Measurements from ENCODE around the gene PRICKLE1. TPM values are rescaled to one million over a fixed set of nuclear protein-coding genes. Genes with fewer than 3 reads are reported as not detected.

PRICKLE1 gene
- total and polyA plus RNA-seq, 2 donors (not counting 1 experiment from before 2014, with no cell fraction given), result 6.3 to 21.6 TPM

DNA sequence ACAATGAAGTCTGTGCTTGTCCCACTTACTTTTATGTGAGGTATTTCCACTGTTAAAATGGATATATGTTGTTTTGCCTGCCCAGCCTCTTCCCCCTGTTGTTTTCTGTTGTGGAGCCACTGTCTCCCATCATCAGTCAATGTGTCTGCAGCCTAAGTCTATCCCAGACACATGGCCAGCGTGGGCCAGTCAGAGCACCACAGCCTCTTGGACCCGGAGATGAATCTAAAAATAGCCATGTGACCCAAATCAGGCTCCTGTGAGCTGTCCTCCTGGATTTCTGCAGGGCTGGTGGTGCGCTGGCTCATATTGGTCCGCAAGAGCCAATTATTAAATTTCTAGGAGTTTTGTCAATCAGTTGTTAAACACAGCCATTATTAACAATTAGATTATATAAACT is 44.0 kb upstream of the PRICKLE1 start:
- Histone ChIP-seq H3K4me2 (replicated peaks; ENCODE audit: low read depth, low read length, poor library complexity, severe bottlenecking) (no peak overlapping the region), H3K4me1 (ENCODE audit: control insufficient read depth in 2 of 2, insufficient read depth in 2 of 2, low read length in 2 of 2) (no peaks in the 10 kb centered on the region), H4K20me1 (ENCODE audit: control insufficient read depth, insufficient read depth, low read length, poor library complexity, severe bottlenecking) (no peaks in the 10 kb centered on the region), H3K4me3 (ENCODE audit: control extremely low read depth in 1 of 5, extremely low read depth in 1 of 5, insufficient read depth in 1 of 5, low read depth in 2 of 5, low read length in 4 of 5) (no peak overlapping the region), H3K27ac (ENCODE audit: low read length in 2 of 2) (no peak overlapping the region), H3K27me3 (replicated peaks in 1 of 4; ENCODE audit: control extremely low read depth in 1 of 4, control insufficient read depth in 3 of 4, insufficient read depth in 4 of 4, low read length in 3 of 4) (no peaks in the 10 kb centered on the region), H3K36me3 (replicated peaks in 1 of 2; ENCODE audit: control extremely low read depth in 1 of 2, control insufficient read depth in 1 of 2, extremely low read depth in 1 of 2, insufficient read depth in 2 of 2, low read length in 1 of 2) (no peaks in the 10 kb centered on the region), H3K79me2 (ENCODE audit: control insufficient read depth, insufficient read depth, low read length) (no peaks in the 10 kb centered on the region), H3K9me3 (ENCODE audit: control extremely low read depth in 1 of 3, control insufficient read depth in 2 of 3, insufficient read depth in 1 of 3, low read length in 2 of 3) (no peaks in the 10 kb centered on the region), H2AFZ (ENCODE audit: insufficient read depth, low read depth, low read length, poor library complexity, severe bottlenecking) (no peak overlapping the region), H3K9ac (ENCODE audit: low read length) (no peak overlapping the region)
- no peak for ATAC-seq (ENCODE audit: low read depth)
- ChIA-PET POLR2A (no interaction called here), CTCF (no interaction called here)
- TF ChIP-seq EZH2 (IDR thresholded peaks at IDR 0.05; ENCODE audit: borderline replicate concordance, insufficient read depth, low read depth, low read length, poor library complexity, severe bottlenecking) (no peak), CTCF (IDR thresholded peaks at IDR 0.05) (no peak)
- Mint-ChIP-seq H3K27ac (no peak overlapping the region), H3K4me3 (no peak overlapping the region), H3K9me3 (ENCODE audit: insufficient read depth) (no peaks in the 10 kb centered on the region), H3K4me1 (no peaks in the 10 kb centered on the region), H3K27me3 (peaks cover 6% of the 10 kb centered on the region)
- intact Hi-C loops (cut with micrococcal nuclease), result no loop called here
- DNase-seq, result no peak
- WGBS (ENCODE audit: insufficient coverage), result 63% methylated on average over 2 of the region's 4 CpGs

DNA sequence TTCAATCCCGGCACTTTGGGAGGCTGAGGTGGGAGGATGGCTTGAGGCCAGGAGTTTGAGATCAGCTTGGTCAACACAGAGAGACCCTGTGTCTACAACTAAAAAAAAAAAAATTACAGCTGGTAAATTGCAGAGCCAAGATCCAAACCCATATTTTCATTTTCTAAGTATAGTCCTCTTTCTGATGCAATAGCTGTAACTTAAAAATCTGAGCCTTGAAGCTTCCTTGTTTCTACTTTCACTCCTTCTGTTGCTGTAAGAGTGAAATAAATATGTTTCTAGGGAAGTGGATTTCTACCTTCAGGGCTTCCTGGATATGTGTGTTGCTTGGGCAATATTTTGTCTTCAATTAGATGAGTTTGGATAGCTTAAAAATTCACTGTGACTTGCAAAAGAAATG is 42.0 kb upstream of the PRICKLE1 start:
- H2AFZ ChIP-seq (ENCODE audit: insufficient read depth, low read depth, low read length, poor library complexity, severe bottlenecking), result no peak overlapping the region
- WGBS (ENCODE audit: insufficient coverage), result 100% methylated on average over 1 of the region's 1 CpG
- no peaks in the 10 kb centered on the region for H3K9me3 Mint-ChIP-seq (ENCODE audit: insufficient read depth)
- no peak for TF ChIP-seq CTCF (IDR thresholded peaks at IDR 0.05)
- no peak for TF ChIP-seq EZH2 (IDR thresholded peaks at IDR 0.05; ENCODE audit: borderline replicate concordance, insufficient read depth, low read depth, low read length, poor library complexity, severe bottlenecking)
- H3K79me2 ChIP-seq (ENCODE audit: control insufficient read depth, insufficient read depth, low read length), result no peaks in the 10 kb centered on the region
- CTCF ChIA-PET, result no interaction called here
- H3K9me3 ChIP-seq (ENCODE audit: control extremely low read depth in 1 of 3, control insufficient read depth in 2 of 3, insufficient read depth in 1 of 3, low read length in 2 of 3), result no peaks in the 10 kb centered on the region
- no peak for DNase-seq
- peaks cover 10% of the 10 kb centered on the region for H3K27me3 Mint-ChIP-seq
- H3K4me1 ChIP-seq (ENCODE audit: control insufficient read depth in 2 of 2, insufficient read depth in 2 of 2, low read length in 2 of 2), result no peaks in the 10 kb centered on the region
- no peaks in the 10 kb centered on the region for H3K4me1 Mint-ChIP-seq
- no peak overlapping the region for H3K27ac Mint-ChIP-seq
- no peak for ATAC-seq (ENCODE audit: low read depth)
- no peaks in the 10 kb centered on the region for H3K27me3 ChIP-seq (replicated peaks in 1 of 4; ENCODE audit: control extremely low read depth in 1 of 4, control insufficient read depth in 3 of 4, insufficient read depth in 4 of 4, low read length in 3 of 4)
- H3K27ac ChIP-seq (ENCODE audit: low read length in 2 of 2), result no peak overlapping the region
- H3K9ac ChIP-seq (ENCODE audit: low read length), result no peak overlapping the region
- intact Hi-C loops (cut with micrococcal nuclease), result no loop called here
- no peak overlapping the region for H3K4me3 ChIP-seq (ENCODE audit: control extremely low read depth in 1 of 5, extremely low read depth in 1 of 5, insufficient read depth in 1 of 5, low read depth in 2 of 5, low read length in 4 of 5)
- H3K36me3 ChIP-seq (replicated peaks in 1 of 2; ENCODE audit: control extremely low read depth in 1 of 2, control insufficient read depth in 1 of 2, extremely low read depth in 1 of 2, insufficient read depth in 2 of 2, low read length in 1 of 2), result no peaks in the 10 kb centered on the region
- no peak overlapping the region for H3K4me2 ChIP-seq (replicated peaks; ENCODE audit: low read depth, low read length, poor library complexity, severe bottlenecking)
- no peak overlapping the region for H3K4me3 Mint-ChIP-seq
- H4K20me1 ChIP-seq (ENCODE audit: control insufficient read depth, insufficient read depth, low read length, poor library complexity, severe bottlenecking), result no peaks in the 10 kb centered on the region
- POLR2A ChIA-PET, result no interaction called here
